Stimulated activated naive CD8-positive, alpha-beta T cell treated with anti-CD3 and anti-CD28 coated beads, Interleukin-15, amount 100 ng/mL, for 72 hours (primary cell): ENCODE measurements around the gene CDC34.

Source experiments
- ATAC-seq: fragments of 150-1000 bp; cut with Tn5 transposase; 2 replicates; pipeline ENCODE4 v1.10.0; 2021; ENCODE audit warnings: mild to moderate bottlenecking, moderate library complexity
- DNase-seq, 2 donors: peaks; one replicate each; pipeline ENCODE4 v3.0.0; 2021 to 2022
- H3K27ac Mint-ChIP-seq, 2 donors: one replicate each; pipeline ENCODE4 v1.8.0; 2022; ENCODE audit warnings: mild to moderate bottlenecking in 2 of 2, mixed read lengths in 2 of 2, moderate library complexity in 2 of 2
- H3K27me3 Mint-ChIP-seq: one replicate; pipeline ENCODE4 v1.8.0; 2022; ENCODE audit warnings: mixed read lengths
- H3K4me1 Mint-ChIP-seq: one replicate; pipeline ENCODE4 v1.8.0; 2022; ENCODE audit warnings: mild to moderate bottlenecking, mixed read lengths
- H3K4me3 Mint-ChIP-seq, 2 donors: one replicate each; pipeline ENCODE4 v1.8.0; 2022; ENCODE audit warnings: mild to moderate bottlenecking in 2 of 2, mixed read lengths in 2 of 2, moderate library complexity in 1 of 2
- H3K9me3 Mint-ChIP-seq, 2 donors: one replicate each; pipeline ENCODE4 v1.8.0; 2022; ENCODE audit warnings: mixed read lengths in 2 of 2

Gene CDC34

DNA sequence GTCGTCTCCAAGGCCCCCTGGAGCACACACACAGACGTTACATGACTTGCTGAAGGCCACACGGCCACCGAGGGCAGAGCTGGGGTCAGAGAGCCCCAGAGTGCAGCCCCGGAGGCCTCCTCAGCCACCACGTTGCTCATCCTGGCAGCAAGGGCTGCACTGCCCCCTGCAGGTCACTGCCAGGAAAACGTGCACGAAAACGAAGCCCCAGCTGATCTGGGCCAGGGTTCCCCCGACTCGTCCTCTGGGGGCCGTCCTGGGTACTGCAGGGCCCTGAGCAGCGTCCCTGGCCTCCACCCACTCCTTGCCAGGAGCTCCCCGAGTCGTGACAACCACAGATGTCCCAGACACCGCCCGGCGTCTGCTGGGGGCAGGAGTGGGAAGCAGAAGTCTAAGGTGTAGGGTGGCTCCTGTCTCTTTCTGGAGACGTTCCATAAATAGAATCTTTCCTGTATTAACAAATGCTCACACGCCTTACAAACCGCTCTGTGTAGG, 20.9 kb upstream of the CDC34 start:
- H3K4me1 Mint-ChIP-seq, result peaks cover 62% of the 10 kb centered on the region
- ATAC-seq, result peak; percentile 69
- no peaks in the 10 kb centered on the region for H3K27me3 Mint-ChIP-seq
- peak; percentile 97 for DNase-seq
- H3K9me3 Mint-ChIP-seq, result no peaks in the 10 kb centered on the region
- H3K4me3 Mint-ChIP-seq, result peak overlapping the region; percentile 90 to 95
- peak overlapping the region; percentile 92 to 98 for H3K27ac Mint-ChIP-seq

DNA sequence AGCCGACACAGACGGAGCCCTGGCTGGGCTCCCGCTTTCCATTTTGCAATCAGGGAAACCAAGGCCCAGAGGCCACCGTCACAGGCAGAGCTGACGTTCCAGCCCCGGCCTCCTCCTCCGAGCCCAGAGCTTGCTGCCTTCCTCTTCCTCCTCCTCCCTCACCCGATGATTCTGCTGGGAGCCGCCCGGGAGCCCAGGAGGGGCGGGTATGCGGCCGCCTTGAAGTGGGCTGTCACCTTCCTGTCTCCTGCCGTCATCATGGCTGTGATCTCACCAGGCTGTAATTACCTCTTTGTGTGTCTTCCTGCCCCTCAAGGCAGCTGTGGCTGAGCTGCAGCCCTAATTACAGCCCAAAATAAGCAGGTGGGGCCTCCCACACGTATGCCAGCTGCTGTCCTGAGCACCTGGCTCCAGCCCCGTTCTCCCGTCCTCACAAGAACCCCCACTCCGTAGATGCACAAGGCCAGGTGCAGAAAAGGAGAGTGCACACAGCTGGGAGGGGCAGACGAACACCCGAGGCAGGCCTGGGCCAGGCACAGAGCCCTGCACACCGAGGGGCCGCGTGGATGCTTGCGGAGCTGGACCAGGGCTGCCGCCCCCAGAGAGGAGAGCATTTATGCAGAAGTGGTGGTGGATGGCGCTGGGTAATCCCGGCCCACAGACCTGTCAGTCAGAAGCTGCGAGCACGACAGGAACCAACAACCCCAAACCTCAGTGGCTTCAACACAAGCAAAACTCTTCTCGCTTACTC, 20.3 kb upstream of the CDC34 start:
- Mint-ChIP-seq H3K27ac (peak overlapping the region; percentile 92 to 98), H3K27me3 (no peaks in the 10 kb centered on the region), H3K4me3 (peak overlapping the region; percentile 90 to 95), H3K9me3 (no peaks in the 10 kb centered on the region), H3K4me1 (peaks cover 58% of the 10 kb centered on the region)
- peak; percentile 76 to 82 for DNase-seq
- ATAC-seq, result peak; percentile 63

DNA sequence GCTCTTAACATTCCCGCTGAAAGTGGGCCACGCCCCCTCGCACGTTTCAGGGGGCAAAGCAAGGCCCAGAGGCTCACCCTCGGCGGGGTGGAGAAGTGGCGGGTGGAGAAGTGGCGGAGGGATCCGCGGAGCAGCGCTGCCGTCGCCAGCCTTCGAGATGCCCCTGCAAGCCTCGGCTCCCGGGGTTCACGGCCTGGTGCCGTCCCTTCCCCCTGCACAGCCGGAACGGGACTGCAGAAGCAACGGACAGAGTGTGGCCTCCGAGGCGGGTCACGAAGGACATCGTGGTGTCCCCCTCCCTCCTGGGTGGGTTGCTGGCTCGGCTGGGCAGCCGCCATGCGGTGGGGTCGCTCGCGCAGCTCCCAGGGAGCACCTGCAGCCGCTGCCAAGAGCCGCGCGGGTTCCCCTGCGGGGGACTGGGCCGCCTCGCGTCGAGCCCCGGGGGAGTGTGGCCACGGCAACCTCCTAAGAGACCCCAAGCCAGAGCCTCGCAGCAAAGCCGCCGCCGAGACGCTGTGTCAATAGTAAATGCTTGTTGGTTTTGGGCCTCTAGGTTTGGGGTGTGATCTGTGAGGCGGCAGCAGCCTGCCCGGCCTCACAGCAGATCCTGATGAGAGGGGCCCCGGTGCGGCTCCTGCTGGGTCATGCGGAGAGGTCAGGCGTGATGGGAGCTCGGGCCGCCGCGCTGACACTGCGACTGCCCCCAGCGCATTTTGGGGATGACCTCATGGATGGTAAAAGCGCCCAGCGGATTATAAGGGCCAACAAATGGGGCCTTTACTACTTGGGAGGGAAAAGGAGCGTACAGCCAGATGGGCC, 18.8 kb upstream of the CDC34 start:
- Mint-ChIP-seq H3K4me1 (peaks cover 63% of the 10 kb centered on the region), H3K27ac (no peak overlapping the region), H3K9me3 (no peaks in the 10 kb centered on the region), H3K27me3 (no peaks in the 10 kb centered on the region), H3K4me3 (no peak overlapping the region)
- ATAC-seq (no peak), DNase-seq (no peak)

DNA sequence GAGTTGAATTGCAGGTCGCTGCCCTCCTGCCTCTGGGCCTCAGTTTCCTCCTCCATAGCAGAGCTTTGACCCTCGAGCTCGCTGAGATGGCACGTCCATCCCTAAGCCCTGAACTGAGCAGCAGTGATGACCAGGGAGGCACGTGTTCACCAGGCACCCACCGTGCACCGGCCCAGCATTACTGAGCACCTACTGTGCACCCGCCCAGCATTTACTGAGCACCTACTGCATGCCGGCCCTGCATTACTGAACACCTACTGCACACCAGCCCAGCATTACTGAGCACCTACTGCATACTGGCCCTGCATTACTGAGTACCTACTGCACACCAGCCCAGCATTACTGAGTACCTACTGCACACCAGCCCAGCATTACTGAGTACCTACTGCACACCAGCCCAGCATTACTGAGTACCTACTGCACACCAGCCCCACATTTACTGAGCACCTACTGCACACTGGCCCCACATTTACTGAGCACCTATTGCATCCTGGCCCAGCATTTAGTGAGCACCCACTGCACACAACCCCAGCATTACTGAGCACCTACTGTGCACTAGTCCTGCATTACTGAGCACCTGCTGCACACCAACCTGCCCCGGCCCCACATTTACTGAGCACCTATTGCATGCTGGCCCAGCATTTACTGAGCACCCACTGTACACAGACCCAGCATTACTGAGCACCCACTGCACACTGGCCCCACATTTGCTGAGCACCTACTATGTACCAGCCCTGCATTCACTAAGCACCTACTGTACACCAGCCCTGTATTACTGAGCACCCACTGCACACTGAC, 18.0 kb upstream of the CDC34 start:
- DNase-seq, result no peak
- peak overlapping the region in 1 of 2 donors; percentile 54 for H3K27ac Mint-ChIP-seq
- no peaks in the 10 kb centered on the region for H3K27me3 Mint-ChIP-seq
- no peak overlapping the region for H3K4me3 Mint-ChIP-seq
- ATAC-seq, result no peak
- H3K9me3 Mint-ChIP-seq, result no peaks in the 10 kb centered on the region
- peaks cover 55% of the 10 kb centered on the region for H3K4me1 Mint-ChIP-seq

DNA sequence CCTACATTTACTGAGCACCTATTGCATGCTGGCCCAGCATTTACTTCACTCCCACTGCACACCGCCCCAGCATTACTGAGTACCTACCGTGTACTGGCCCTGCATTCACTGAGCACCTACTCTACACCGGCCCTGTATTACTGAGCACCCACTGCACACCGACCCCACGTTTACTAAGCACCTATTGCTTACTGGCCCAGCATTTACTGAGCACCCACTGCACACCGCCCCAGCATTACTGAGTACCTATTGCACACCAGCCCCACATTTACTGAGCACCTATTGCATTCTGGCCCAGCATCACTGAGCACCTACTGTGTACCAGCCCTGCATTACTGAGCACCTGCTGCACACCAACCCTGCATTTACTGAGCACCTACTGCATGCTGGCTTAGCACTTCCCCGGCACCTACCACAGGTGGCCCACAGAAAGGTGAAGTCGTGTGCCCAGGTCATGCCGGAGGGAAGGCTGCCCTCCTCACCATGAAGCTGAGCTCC, 17.3 kb upstream of the CDC34 start:
- Mint-ChIP-seq H3K4me3 (no peak overlapping the region), H3K4me1 (peaks cover 48% of the 10 kb centered on the region), H3K27ac (no peak overlapping the region), H3K9me3 (no peaks in the 10 kb centered on the region), H3K27me3 (no peaks in the 10 kb centered on the region)
- DNase-seq (no peak), ATAC-seq (no peak)

DNA sequence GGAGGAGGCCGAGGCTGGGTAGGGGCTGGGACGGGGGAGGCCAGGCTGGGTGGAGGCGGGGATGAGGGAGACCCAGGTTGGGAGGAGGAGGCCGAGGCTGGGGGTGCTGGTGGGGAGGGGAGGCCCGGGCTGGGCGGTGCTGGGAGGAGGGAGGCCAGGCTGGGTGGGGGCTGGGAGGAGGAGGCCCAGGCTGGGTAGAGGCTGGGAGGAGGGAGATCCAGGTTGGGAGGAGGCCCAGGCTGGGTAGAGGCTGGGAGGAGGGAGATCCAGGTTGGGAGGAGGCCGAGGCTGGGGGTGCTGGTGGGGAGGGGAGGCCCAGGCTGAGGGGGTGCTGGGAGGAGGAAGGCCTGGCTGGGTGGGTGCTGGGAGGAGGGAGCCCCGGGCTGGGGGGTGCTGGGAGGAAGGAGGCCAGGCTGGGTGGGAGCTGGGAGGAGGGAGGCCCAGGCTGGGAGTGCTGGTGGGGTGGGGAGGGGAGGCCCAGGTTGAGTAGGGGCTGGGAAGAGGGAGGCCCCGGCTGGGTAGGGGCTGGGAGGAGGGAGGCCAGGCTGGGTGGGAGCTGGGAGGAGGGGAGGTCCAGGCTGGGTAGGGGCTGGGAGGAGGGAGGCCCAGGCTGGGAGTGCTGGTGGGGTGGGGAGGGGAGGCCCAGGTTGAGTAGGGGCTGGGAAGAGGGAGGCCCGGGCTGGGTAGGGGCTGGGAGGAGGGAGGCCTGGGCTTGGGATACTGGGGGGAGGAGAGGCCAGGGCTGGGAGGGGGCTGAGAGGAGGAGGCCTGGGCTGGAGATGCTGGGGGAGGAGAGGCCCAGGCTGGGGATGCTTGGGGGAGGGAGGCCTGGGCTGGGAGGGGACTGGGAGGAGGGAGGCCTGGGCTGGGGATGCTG, 13.6 kb upstream of the CDC34 start:
- Mint-ChIP-seq H3K27ac (no peak overlapping the region), H3K4me3 (no peak overlapping the region), H3K9me3 (no peaks in the 10 kb centered on the region), H3K4me1 (peaks cover 18% of the 10 kb centered on the region), H3K27me3 (no peaks in the 10 kb centered on the region)
- ATAC-seq, result peak; percentile 48
- DNase-seq, result no peak

DNA sequence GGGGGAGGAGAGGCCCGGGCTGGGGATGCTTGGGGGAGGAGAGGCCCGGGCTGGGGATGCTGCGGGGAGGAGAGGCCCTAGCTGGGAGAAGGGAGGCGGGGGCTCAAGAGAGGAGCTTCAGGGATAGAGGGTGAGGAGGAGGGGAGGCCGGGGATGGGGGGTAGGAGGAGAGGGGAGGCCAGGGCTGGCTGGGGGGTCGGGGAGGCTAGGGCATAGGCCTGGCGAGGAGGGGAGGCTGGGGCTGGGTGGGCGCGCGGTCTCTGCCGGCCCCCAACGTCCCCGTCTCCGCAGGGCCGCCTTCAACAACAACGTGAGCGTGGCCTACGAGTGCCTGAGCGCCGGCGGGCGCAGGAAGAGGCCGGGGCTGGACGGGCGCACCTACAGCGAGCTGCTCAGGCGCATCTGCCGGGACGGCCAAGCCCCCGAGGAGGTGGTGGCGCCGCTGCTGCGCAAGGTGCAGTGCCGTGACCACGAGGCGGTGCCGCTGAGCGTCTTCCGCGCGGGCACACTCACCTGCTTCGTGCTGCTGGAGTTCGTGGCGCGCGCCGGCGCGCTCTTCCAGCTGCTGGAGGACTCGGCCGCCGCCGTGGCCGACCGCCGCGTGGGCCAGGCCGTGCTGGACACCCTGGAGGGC, 12.8 kb upstream of the CDC34 start:
- H3K9me3 Mint-ChIP-seq, result no peaks in the 10 kb centered on the region
- no peak overlapping the region for H3K27ac Mint-ChIP-seq
- DNase-seq, result peak; percentile 55 to 59
- ATAC-seq, result peak; percentile 78
- no peaks in the 10 kb centered on the region for H3K27me3 Mint-ChIP-seq
- peaks cover 18% of the 10 kb centered on the region for H3K4me1 Mint-ChIP-seq
- peak overlapping the region in 1 of 2 donors; percentile 35 for H3K4me3 Mint-ChIP-seq

DNA sequence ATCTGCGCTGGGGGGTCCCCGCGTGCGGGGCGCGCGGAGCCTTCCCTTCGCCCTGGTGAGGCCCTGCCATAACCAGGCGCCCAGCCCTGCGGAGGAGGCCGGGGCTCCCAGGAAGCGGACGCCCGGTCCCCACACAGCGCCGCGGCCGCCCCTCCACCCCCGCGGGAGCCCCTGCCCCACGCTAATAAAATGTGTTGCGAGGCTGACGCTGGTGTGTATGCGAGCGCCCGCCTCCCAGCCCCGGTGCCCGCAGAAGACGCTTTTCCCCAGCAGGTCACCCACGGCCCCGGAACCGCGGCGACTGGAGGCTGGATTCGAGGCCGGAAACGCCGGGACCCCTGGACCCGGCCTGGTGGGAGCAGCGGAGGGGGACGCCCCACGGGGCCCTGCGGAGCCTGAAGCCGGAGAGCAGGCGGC, 12.1 kb upstream of the CDC34 start:
- Mint-ChIP-seq H3K4me1 (peaks cover 18% of the 10 kb centered on the region), H3K4me3 (no peak overlapping the region), H3K27me3 (no peaks in the 10 kb centered on the region), H3K9me3 (no peaks in the 10 kb centered on the region), H3K27ac (no peak overlapping the region)
- DNase-seq (no peak), ATAC-seq (peak; percentile 39)

DNA sequence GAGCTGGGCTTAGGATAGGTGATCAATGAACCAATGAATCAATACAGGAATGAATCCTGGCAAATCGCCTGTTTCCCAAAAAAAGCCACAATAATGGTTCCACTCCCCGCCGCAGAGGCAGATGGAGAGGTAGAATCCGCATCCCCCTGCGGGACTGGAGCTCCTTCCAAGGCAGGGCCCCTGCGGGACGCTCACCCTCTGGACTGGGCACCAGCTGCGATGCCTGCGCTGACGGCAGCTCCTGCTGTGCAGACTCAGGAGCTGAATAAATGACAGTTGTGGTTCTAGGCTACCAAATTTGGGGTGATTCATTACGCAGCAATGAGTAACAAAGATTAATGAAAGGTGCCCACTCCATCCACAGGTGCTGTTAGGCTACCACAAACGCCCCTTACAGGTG, 8.8 kb upstream of the CDC34 start:
- no peaks in the 10 kb centered on the region for H3K27me3 Mint-ChIP-seq
- ATAC-seq, result no peak
- no peak overlapping the region for H3K27ac Mint-ChIP-seq
- no peaks in the 10 kb centered on the region for H3K9me3 Mint-ChIP-seq
- H3K4me3 Mint-ChIP-seq, result no peak overlapping the region
- peaks cover 9% of the 10 kb centered on the region for H3K4me1 Mint-ChIP-seq
- no peak for DNase-seq

DNA sequence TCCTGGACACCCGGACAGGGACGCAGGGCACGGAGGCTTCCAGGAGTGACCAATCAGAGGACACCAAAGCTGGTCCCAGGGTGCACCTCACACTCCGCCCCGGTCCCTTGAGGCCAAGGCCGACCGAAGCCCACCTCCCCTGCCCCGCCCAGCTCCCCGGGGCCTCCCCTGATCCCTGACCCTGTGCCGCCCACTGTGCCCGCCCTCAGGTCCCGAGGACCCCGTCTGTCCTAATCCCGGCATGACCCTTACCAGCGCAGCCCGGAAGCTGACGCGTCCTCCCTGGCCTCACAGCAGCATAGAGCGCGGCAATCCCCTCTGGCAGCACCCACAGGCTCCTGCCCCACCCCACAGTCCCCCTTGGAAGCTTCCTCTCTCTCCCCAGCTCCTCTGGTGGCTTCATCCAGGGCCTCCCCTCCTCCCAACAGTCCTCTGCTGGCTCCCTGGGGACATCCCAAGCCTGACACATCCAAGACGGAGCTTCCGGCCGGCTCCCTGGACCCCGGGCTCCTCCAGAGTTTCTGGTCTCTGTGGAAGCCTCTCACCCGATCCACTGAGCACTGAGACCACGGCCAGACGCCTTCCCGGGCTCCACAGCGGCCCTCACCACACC, 7.4 kb upstream of the CDC34 start:
- peaks cover 18% of the 10 kb centered on the region for H3K4me1 Mint-ChIP-seq
- no peaks in the 10 kb centered on the region for H3K27me3 Mint-ChIP-seq
- no peaks in the 10 kb centered on the region for H3K9me3 Mint-ChIP-seq
- peak; percentile 47 for ATAC-seq
- H3K27ac Mint-ChIP-seq, result no peak overlapping the region
- H3K4me3 Mint-ChIP-seq, result no peak overlapping the region
- DNase-seq, result no peak

DNA sequence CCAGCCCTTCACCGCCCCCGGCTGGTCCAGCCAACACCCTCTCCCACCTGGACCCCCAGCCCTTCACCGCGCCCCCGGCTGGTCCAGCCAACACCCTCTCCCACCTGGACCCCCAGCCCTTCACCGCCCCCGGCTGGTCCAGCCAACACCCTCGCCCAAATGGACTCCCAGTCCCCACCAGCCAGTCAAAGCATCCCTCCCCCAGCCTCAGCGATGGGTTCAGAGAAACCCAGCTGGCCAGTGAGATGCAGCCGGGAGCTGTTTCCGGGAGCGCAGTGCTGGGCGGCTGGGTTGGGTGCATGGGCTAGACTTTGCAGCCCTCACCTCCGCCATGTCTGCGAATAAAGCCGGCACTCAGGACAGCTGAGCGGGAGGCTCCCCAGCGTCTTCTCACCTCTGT, 6.5 kb upstream of the CDC34 start:
- ATAC-seq (no peak), DNase-seq (no peak)
- H3K27ac Mint-ChIP-seq, result peak overlapping the region in 1 of 2 donors; percentile 95
- no peaks in the 10 kb centered on the region for H3K27me3 Mint-ChIP-seq
- H3K4me3 Mint-ChIP-seq, result no peak overlapping the region
- H3K9me3 Mint-ChIP-seq, result no peaks in the 10 kb centered on the region
- peaks cover 20% of the 10 kb centered on the region for H3K4me1 Mint-ChIP-seq

DNA sequence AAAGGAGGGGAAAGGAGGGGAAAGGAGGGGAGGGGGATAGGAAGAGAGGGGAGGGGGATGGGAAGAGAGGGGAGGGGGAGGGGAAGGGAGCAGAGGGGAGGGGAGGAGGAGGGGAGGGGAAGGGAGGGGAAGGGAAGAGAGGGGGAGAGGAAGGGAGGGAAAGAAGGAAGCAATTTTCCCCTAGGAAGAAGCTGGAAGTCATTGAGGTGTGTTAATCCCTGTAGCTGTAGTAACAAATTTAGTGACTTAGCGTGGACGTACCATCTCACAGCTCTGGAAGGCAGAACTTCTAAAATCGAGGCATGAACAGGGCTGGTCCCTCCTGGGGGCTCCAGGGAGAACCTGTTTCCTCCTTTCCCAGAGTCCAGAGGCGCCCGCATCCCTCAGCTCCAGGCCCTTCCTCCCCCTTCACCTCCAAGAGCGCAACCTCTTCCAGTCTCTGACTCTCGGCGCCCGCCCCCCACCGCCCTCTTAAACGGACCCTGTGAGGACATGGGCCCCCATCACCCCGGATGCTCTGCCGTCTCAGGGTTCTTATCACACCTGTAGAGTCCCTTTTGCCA, 5.6 kb upstream of the CDC34 start:
- DNase-seq, result no peak
- ATAC-seq, result no peak
- Mint-ChIP-seq H3K27ac (peak overlapping the region in 1 of 2 donors; percentile 83), H3K4me3 (no peak overlapping the region), H3K4me1 (peaks cover 26% of the 10 kb centered on the region), H3K27me3 (no peaks in the 10 kb centered on the region), H3K9me3 (no peaks in the 10 kb centered on the region)

DNA sequence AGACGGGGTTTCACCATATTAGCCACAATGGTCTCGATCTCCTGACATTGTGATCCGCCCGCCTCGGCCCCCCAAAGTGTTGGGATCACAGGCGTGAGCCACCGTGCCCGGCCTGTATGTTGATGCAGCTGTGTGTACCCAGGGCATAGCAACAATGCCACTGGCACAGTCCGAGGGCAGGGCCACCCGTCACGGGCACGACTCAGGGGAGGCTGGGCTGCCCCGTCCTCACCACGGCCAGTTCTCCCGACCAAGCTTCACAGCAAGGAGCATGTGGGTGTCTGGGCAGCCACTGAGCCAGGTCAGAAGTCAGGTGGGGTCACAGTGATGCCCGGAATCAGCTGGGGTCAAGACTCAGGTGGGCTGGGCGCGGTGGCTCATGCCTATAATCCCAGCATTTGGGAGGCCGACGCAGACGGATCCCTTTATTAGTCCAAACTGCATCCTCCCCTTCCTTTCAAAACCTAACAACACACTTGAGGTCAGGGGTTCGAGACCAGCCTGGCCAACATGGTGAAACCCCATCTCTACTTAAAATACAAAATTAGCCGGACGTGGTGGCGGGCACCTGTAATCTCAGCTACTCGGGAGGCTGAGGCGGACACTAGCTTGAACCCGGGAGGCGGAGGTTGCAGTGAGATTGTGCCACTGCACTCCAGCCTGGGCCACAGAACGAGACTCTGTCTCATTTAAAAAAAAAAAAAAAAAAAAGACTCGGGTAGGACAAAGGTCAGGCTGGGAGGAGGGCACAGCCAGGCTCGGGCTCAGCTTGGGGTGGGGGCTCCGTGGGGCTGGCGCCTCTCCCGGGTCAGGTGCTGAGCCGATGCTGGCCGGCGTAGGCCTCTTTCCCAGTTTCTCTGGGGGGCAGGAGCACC, 1.2 kb upstream of the CDC34 start:
- Mint-ChIP-seq H3K9me3 (no peaks in the 10 kb centered on the region), H3K27me3 (no peaks in the 10 kb centered on the region), H3K4me1 (peaks cover 43% of the 10 kb centered on the region), H3K27ac (peak overlapping the region; percentile 54 to 61), H3K4me3 (peak overlapping the region; percentile 83 to 86)
- ATAC-seq (no peak), DNase-seq (no peak)
